ENCODE results near the gene LITAFD.
"Not testable (repeated sequence)": the region's sequence is repeated elsewhere in the genome, so short reads cannot be mapped to it uniquely, and the experiment has no call there.

The LITAFD gene

GRCh38 chr16:8864480-8865110 lies 17.6 kb upstream of the LITAFD start:
- Mint-ChIP-seq H3K27me3 (ENCODE audit: low read depth) (no peaks in the 10 kb centered on the region), H3K27ac (peak overlapping the region; percentile 5), H3K4me3 (no peak overlapping the region), H3K9me3 (no peaks in the 10 kb centered on the region), H3K36me3 (ENCODE audit: low read depth) (peaks cover 4% of the 10 kb centered on the region), H3K4me1 (ENCODE audit: low read depth) (peaks cover 27% of the 10 kb centered on the region)

- Mint-ChIP-seq H3K27me3 (ENCODE audit: low read depth) (no peaks in the 10 kb centered on the region), H3K36me3 (ENCODE audit: low read depth) (peaks cover 4% of the 10 kb centered on the region), H3K9me3 (no peaks in the 10 kb centered on the region), H3K27ac (peak overlapping the region; percentile 59), H3K4me1 (ENCODE audit: low read depth) (peaks cover 27% of the 10 kb centered on the region), H3K4me3 (peak overlapping the region; percentile 74)
Measured at GRCh38 chr16:8865145-8865882, 16.8 kb upstream of the LITAFD start.

- H3K27ac Mint-ChIP-seq: peak overlapping the region; percentile 59
- H3K4me3 Mint-ChIP-seq: peak overlapping the region; percentile 74
- H3K36me3 Mint-ChIP-seq (ENCODE audit: low read depth): peaks cover 4% of the 10 kb centered on the region
- H3K9me3 Mint-ChIP-seq: no peaks in the 10 kb centered on the region
- peaks cover 36% of the 10 kb centered on the region for H3K4me1 Mint-ChIP-seq (ENCODE audit: low read depth)
- H3K27me3 Mint-ChIP-seq (ENCODE audit: low read depth): no peaks in the 10 kb centered on the region
Measured at GRCh38 chr16:8866118-8866883, 15.8 kb upstream of the LITAFD start.

- Mint-ChIP-seq H3K4me1 (ENCODE audit: low read depth) (peaks cover 36% of the 10 kb centered on the region), H3K27me3 (ENCODE audit: low read depth) (no peaks in the 10 kb centered on the region), H3K36me3 (ENCODE audit: low read depth) (peaks cover 4% of the 10 kb centered on the region), H3K9me3 (no peaks in the 10 kb centered on the region), H3K27ac (peak overlapping the region; percentile 93), H3K4me3 (peak overlapping the region; percentile 95)
Measured at GRCh38 chr16:8866884-8867215, 15.3 kb upstream of the LITAFD start.

- peak overlapping the region; percentile 95 for H3K4me3 Mint-ChIP-seq
- H3K4me1 Mint-ChIP-seq (ENCODE audit: low read depth): peaks cover 34% of the 10 kb centered on the region
- no peaks in the 10 kb centered on the region for H3K27me3 Mint-ChIP-seq (ENCODE audit: low read depth)
- peaks cover 2% of the 10 kb centered on the region for H3K36me3 Mint-ChIP-seq (ENCODE audit: low read depth)
- H3K27ac Mint-ChIP-seq: peak overlapping the region; percentile 93
- H3K9me3 Mint-ChIP-seq: no peaks in the 10 kb centered on the region
Measured at GRCh38 chr16:8867216-8867931, 14.8 kb upstream of the LITAFD start.

DNA sequence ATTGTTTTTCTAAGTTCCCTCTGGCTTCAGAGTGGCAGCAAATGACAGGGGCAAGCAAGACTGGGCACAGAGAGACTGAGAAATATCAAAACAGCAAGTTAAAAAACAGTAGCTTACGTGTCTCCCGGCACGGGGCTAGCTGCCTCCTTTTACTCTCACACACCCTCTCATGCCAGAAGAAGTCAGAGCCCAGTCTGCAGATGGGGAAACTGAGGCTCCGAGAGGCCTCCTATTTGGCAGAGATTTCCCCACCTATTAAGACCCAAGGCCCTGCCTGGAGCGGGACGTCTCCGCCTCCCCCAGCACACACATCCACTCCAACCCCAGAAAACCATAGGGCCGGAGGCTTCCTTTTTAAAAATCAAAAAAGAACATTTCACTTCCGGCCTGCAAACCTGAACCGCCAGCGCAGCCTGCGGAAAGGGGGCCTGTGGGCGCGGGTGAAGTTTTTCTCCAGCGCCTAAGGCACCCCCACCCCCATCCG lies 14.2 kb upstream of the LITAFD start:
- Mint-ChIP-seq H3K27ac (peak overlapping the region; percentile 93), H3K36me3 (ENCODE audit: low read depth) (peaks cover 2% of the 10 kb centered on the region), H3K4me3 (peak overlapping the region; percentile 95), H3K9me3 (no peaks in the 10 kb centered on the region), H3K27me3 (ENCODE audit: low read depth) (no peaks in the 10 kb centered on the region), H3K4me1 (ENCODE audit: low read depth) (peaks cover 34% of the 10 kb centered on the region)

DNA sequence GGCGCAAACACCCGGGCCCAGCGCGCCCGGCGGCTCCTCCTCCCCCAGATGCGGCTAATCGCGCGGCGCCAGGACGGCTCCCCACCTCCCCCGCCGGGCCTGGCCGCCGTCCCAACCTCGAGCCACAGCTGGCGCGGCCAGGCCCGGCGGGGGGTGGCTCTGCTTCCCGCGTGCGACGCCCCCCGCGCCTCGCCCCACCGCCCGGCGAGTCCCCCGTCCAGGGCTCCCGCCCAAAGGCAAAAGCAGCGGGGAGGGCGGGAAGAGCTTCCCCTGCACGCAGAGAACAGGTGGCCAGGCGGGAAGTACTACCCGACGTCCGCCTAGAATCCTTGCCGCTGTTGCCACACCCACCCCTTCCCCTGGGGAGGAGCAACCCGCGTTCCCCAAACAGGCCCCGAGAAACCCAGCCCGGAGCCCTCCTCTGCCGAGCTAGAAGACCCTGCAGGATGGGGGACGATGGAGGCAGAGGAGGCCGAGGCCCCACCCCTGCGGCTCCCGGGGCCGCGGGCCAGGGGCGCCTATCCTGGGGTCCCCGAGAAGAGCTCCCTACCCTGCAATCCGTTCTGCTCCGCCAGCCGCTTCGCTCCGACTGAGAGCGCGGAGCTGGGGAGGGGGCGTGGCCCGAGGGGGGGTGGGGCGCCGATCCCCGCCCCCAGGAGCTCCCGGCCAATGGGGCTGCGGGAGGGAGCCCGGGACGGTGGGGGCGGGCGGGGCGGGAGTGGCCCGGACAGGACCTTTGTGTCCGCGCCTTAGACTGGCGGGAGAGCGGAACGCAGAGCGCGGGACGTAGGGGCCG lies 13.5 kb upstream of the LITAFD start, which contains the start of gene CARHSP1:
Gene CARHSP1 (minus strand): TSS at position 591 of the 796 bp plus-strand sequence. CDS start 9,678 bp downstream, outside the sequence.
- peaks cover 34% of the 10 kb centered on the region for H3K4me1 Mint-ChIP-seq (ENCODE audit: low read depth)
- H3K4me3 Mint-ChIP-seq: peak within 1 kb of the TSS; percentile 95
- peaks cover 2% of the 10 kb centered on the region for H3K36me3 Mint-ChIP-seq (ENCODE audit: low read depth)
- no peaks in the 10 kb centered on the region for H3K9me3 Mint-ChIP-seq
- peak within 1 kb of the TSS; percentile 93 for H3K27ac Mint-ChIP-seq
- no peaks in the 10 kb centered on the region for H3K27me3 Mint-ChIP-seq (ENCODE audit: low read depth)

- H3K36me3 Mint-ChIP-seq (ENCODE audit: low read depth): peaks cover 2% of the 10 kb centered on the region
- peaks cover 31% of the 10 kb centered on the region for H3K4me1 Mint-ChIP-seq (ENCODE audit: low read depth)
- peak overlapping the region; percentile 91 for H3K27ac Mint-ChIP-seq
- H3K4me3 Mint-ChIP-seq: peak overlapping the region; percentile 95
- no peaks in the 10 kb centered on the region for H3K27me3 Mint-ChIP-seq (ENCODE audit: low read depth)
- no peaks in the 10 kb centered on the region for H3K9me3 Mint-ChIP-seq
Measured at GRCh38 chr16:8869212-8869987, 12.8 kb upstream of the LITAFD start.

DNA sequence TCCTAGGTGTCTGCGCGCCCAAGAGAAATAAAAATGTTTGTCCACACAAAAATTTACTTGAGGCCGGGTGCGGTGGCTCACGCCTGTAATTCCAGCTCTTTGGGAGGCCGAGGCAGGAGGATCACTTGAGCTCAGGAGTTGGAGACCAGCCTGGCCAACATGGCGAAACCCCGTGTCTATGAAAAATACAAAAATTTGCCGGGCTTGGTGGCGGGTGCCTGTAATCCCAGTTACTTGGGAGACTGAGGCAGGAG lies 12.2 kb upstream of the LITAFD start:
- Mint-ChIP-seq H3K4me1 (ENCODE audit: low read depth) (peaks cover 32% of the 10 kb centered on the region), H3K4me3 (peak overlapping the region; percentile 95)
- H3K27me3 Mint-ChIP-seq (ENCODE audit: low read depth); H3K27ac Mint-ChIP-seq; H3K9me3 Mint-ChIP-seq; H3K36me3 Mint-ChIP-seq (ENCODE audit: low read depth): not testable (repeated sequence)

- H3K4me1 Mint-ChIP-seq (ENCODE audit: low read depth): peaks cover 22% of the 10 kb centered on the region
Measured at GRCh38 chr16:8872071-8872470, 10.1 kb upstream of the LITAFD start.

GRCh38 chr16:8872967-8873865 lies 8.9 kb upstream of the LITAFD start:
- Mint-ChIP-seq H3K36me3 (ENCODE audit: low read depth) (no peaks in the 10 kb centered on the region), H3K27ac (no peak overlapping the region), H3K4me1 (ENCODE audit: low read depth) (peaks cover 20% of the 10 kb centered on the region), H3K27me3 (ENCODE audit: low read depth) (no peaks in the 10 kb centered on the region), H3K4me3 (no peak overlapping the region), H3K9me3 (no peaks in the 10 kb centered on the region)

More at GRCh38 chr16:8872071-8872470, 10.1 kb upstream of the LITAFD start:
- no peaks in the 10 kb centered on the region for H3K27me3 Mint-ChIP-seq (ENCODE audit: low read depth)
- no peak overlapping the region for H3K4me3 Mint-ChIP-seq
- H3K36me3 Mint-ChIP-seq (ENCODE audit: low read depth): peaks cover 2% of the 10 kb centered on the region
- H3K27ac Mint-ChIP-seq: no peak overlapping the region
- H3K9me3 Mint-ChIP-seq: no peaks in the 10 kb centered on the region

DNA sequence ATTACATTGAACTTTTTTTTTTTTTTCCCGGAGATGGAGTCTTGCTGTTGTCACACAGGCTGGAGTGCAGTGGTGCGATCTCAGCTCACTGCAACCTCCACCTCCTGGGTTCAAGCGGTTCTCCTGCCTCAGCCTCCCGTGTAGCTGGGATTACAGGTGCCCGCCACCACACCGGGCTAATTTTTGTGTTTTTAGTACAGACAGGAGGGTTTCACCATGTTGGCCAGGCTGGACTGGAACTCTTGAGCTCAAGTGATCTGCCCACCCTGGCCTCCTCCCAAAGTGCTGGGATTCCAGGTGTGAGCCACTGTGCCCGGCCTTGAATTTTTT lies 8.3 kb upstream of the LITAFD start:
- not testable (repeated sequence) for H3K27me3 Mint-ChIP-seq (ENCODE audit: low read depth); H3K4me3 Mint-ChIP-seq; H3K36me3 Mint-ChIP-seq (ENCODE audit: low read depth); H3K9me3 Mint-ChIP-seq; H3K27ac Mint-ChIP-seq
- peaks cover 20% of the 10 kb centered on the region for H3K4me1 Mint-ChIP-seq (ENCODE audit: low read depth)

DNA sequence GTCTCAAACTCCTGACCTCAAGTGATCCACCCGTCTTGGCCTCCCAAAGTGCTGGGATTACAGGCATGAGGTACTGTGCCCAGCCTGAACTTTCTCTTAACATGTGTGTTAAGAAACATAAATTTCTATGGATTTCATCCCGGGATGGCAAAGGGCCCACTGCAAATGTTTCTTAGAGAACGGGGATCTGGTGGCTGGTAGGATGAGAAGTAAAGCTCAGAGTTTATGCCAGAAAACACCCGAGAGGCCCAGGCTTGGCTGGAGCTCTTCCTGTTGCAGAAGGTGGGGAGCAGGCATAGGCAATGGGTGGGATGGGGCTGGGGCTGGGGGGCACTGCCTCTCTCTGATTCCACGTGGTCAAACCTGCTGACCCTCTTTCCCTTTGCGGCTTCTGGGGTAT lies 7.8 kb upstream of the LITAFD start:
- no peak overlapping the region for H3K4me3 Mint-ChIP-seq
- H3K4me1 Mint-ChIP-seq (ENCODE audit: low read depth): peaks cover 17% of the 10 kb centered on the region
- no peaks in the 10 kb centered on the region for H3K9me3 Mint-ChIP-seq
- H3K27ac Mint-ChIP-seq: no peak overlapping the region
- no peaks in the 10 kb centered on the region for H3K27me3 Mint-ChIP-seq (ENCODE audit: low read depth)
- no peaks in the 10 kb centered on the region for H3K36me3 Mint-ChIP-seq (ENCODE audit: low read depth)

Measured in T-helper 1 cell treated with Interleukin-12 subunit alpha and Interleukin-12 subunit beta and Interleukin-4 antibody, amounts not matched to agents 30 μg/mL and 1 μg/mL, for 36 hours (primary cell).